HG03066 (cell line): ENCODE data around the gene DAB1.

Source experiments
- ATAC-seq: cut with Tn5 transposase; IDR thresholded peaks from one replicate; pipeline ENCODE4 v1.9.1; 2021; ENCODE audit warnings: low read depth; ENCODE audit not compliant: unreplicated experiment

Gene DAB1

GRCh38 chr1:56966698-56966999, 457.2 kb downstream of the DAB1 start:
- no peak for ATAC-seq

- ATAC-seq: no peak
These were observed 457.8 kb downstream of the DAB1 start, which contains the start of gene C8B for GRCh38 chr1:56965916-56966697. C8B (minus strand) TSS chr1:56966015; CDS start chr1:56965948, 67 bp downstream.

GRCh38 chr1:56965191-56965590, 458.7 kb downstream of the DAB1 start:
- no peak for ATAC-seq

- no peak for ATAC-seq
These were observed 459.4 kb downstream of the DAB1 start for GRCh38 chr1:56964349-56965017.

- no peak for ATAC-seq
These were observed 460.2 kb downstream of the DAB1 start for GRCh38 chr1:56963667-56964066.

- ATAC-seq: no peak
These were observed 462.4 kb downstream of the DAB1 start for GRCh38 chr1:56961426-56961825.

GRCh38 chr1:56958526-56958925, 465.3 kb downstream of the DAB1 start:
- ATAC-seq: no peak

- no peak for ATAC-seq
These were observed 465.9 kb downstream of the DAB1 start for GRCh38 chr1:56957931-56958330.

- no peak for ATAC-seq
These were observed 469.2 kb downstream of the DAB1 start for GRCh38 chr1:56954664-56955063.

- no peak for ATAC-seq
These were observed 470.5 kb downstream of the DAB1 start for GRCh38 chr1:56953386-56953785.

GRCh38 chr1:56952501-56952900, 471.4 kb downstream of the DAB1 start:
- no peak for ATAC-seq

- ATAC-seq: no peak
These were observed 475.3 kb downstream of the DAB1 start for GRCh38 chr1:56948403-56949023.
